UCSD-AML1 (cell line): ENCODE results near the gene NUCB2.
A peak's percentile ranks its signal among the peaks of the same experiment; 100 is the strongest.
"Not testable (repeated sequence)": the region's sequence is repeated elsewhere in the genome, so short reads cannot be mapped to it uniquely, and the experiment has no call there.

Experiments used
- DNase-seq: peaks from one replicate; lab custom pipeline; 2025; ENCODE audit not compliant: unreplicated experiment; lab: John Stamatoyannopoulos, UW

The NUCB2 gene

DNA sequence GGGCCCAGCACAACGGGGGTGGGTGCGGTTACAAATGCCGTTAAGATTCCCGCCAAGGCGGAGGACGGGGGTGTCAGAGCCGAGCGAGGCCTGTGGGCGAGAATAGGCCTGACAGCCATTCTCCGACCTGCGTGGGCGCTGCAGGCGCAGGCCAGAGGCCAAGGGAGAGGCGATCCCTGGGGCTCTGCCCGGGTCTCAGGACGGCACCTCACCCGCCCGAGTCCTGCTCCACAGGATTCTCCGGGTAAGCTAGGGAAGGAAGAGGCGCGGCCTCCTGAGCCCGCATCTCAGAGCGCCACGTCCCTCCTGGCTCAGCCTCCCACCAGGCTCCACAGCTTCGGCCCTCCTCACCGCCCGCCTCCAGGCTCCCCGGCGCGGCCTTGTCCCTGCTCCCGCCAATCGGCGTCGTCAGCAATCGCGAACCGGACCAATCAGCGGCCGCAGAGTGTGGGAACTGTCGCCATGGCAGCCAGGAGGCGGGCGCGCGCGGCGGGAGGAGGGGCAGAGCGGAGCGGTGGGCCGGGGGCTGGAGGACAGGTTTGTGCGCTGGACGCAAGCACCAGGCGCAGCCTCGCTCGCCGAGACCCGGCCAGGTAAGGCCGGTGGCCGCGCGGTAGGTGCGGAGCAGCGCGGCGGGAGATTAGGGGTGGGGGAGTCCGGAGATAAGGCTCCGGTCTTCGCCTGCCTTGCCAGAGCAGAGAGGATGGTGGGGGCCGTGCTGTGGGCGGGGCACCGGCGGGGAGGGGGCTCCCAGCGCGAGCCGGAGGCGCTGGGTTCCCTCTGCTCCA lies at the start of gene NUCB2:
Gene NUCB2 (plus strand): TSS at position 504 of the 788 bp plus-strand sequence. CDS start 18,585 bp downstream, outside the sequence.
- peak; percentile 97 for DNase-seq

GRCh38 chr11:17228186-17228925 lies 48.2 kb upstream of the NUCB2 start:
- not testable (repeated sequence) for DNase-seq

DNA sequence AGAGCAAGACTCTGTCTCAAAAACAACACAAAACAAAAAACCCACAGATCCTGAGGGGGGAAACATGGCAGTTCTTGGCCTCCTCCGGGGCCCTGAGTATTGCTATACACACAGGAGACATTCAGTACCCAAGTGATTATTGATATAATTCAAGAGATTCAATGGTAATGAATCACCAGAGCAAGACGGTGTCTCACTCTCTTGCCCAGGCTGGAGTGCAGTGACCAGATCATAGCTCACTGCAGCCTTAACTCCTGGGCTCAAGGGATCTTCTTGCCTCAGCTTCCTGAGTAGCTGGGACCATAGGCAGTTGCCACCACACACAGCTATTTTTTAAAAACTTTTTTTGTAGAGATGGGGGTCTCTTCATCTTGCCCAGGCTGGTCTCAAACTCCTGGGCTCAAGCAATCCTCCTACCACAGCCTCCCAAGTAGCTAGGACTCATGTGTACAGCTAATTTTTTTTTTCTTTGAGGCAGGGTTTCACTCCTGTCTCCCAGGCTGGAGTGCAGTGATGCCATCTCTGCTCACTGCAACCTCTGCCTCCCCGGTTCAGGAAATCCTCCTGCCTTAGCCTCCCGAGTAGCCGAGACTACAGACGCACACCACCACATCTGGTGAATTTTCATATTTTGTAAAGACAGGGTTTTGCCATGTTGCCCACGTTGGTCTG lies 46.9 kb upstream of the NUCB2 start:
- DNase-seq = no peak

DNA sequence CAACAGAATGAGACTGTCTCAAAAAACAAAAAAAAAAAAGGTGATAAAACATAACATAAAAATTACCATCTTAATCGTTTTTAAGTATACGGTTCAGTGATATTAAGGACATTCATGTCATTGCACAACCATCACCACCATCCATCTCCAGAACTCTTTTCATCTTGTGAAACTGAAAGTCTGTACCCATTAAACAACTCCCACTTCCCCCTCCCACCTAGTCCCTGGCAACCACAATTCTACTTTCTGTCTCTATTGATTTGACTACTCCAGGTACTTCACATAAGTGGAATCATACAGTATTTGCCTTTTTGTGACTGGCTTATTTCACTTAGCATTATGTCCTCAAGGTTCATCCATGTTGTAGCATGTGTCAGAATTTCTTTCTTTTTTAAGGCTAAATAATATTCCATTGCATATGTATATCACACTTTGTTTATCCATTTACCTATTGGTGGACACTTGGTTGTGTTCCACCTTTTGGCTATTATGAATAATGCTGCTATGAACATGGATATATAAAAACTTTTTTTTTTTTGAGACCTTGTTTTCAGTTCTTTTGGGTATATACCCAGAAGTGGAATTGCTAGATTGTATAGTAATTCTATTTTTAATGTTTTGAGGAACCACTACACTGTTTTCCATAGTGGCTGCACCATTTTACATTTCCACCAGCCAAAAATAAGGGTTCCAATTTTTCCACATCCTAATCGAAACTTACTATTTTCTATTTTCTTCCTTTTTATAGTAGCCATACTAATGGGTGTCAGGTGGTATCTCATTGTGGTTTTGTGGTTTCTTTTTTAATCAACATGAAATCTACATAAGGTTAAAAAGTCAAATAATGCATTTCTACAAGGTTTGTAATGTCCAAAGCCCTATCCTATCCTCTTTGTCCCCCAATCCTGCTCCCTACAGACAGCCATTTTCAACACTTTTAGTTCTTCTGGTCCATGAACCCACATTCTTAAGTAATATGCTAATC lies 45.4 kb upstream of the NUCB2 start:
- no peak for DNase-seq

GRCh38 chr11:17233101-17233500 lies 43.4 kb upstream of the NUCB2 start:
- DNase-seq = no peak

DNA sequence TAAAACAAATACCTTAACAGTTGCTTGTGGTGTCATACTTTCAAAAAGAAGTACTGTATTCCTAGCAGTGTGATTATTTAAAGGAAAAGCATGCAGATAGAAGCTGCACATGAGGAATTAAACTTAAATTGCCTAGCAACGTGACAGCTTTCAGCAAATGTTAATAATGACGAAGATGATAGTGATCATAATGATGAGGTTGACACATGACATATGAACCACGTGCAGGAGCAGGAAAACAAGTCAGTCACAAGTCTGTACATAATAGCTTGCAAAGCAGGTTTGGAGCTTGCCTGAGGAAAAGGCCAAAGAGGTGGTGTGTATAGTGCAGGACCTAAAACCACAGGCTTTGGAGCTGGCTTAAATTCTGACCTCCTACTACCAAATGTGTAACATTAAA lies 38.2 kb upstream of the NUCB2 start:
- DNase-seq = no peak

DNA sequence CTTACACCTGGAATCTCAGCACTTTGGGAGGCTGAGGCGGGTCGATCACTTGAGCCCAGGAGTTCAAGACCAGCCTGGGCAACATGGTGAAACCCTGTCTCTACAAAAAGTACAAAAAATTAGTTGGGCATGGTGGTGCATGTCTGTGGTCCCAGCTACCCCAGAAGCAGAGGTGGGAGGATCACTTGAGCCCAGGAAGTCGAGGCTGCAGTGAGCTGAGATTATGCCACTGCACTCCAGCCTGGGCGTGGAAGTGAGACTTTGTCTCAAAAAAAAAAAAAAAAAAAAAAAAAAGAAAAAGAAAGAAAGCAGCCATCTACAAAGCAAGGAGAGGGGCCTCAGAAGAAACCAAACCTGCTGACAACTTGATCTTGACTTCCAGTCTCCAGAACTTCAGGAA lies 36.6 kb upstream of the NUCB2 start:
- DNase-seq = not testable (repeated sequence)

DNA sequence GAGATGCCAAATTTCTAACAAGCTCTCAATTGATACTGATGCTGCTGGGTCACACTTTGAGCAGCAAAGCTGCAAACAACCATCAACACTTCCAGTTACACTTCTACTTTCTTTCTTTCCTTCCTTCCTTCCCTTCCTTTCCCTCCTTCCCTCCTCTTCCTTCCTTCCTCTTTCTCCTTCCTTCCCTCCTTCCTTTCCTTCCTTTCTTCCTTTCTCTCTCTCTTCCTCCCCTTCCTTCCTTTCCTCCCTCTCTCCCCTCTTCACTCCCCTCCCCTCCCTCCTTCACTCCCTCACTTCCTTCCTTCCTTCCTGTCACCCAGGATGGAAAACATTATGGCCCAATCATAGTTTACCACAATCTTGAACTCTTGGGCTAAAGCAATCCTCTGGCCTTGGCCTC lies 35.8 kb upstream of the NUCB2 start:
- DNase-seq = no peak

GRCh38 chr11:17242954-17243353 lies 33.6 kb upstream of the NUCB2 start:
- not testable (repeated sequence) for DNase-seq

DNA sequence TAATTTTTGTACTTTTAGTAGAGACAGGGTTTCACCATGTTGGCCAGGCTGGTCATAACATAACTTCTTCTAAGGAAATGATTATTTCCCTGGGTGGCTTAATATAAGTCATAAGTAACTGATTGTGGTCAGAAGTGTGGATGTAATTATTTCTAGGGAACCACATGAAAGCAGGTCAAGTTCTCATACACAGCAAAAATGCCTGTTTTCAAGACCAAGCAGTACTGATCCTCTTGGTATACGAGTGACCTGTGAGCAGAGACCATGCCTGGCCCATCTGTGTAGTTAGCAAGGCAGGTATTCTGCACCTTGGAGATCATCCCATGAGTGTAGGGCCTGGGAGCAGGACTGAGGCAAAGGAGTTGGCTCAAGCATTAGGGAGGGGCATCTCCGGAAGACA lies 32.5 kb upstream of the NUCB2 start:
- no peak for DNase-seq

DNA sequence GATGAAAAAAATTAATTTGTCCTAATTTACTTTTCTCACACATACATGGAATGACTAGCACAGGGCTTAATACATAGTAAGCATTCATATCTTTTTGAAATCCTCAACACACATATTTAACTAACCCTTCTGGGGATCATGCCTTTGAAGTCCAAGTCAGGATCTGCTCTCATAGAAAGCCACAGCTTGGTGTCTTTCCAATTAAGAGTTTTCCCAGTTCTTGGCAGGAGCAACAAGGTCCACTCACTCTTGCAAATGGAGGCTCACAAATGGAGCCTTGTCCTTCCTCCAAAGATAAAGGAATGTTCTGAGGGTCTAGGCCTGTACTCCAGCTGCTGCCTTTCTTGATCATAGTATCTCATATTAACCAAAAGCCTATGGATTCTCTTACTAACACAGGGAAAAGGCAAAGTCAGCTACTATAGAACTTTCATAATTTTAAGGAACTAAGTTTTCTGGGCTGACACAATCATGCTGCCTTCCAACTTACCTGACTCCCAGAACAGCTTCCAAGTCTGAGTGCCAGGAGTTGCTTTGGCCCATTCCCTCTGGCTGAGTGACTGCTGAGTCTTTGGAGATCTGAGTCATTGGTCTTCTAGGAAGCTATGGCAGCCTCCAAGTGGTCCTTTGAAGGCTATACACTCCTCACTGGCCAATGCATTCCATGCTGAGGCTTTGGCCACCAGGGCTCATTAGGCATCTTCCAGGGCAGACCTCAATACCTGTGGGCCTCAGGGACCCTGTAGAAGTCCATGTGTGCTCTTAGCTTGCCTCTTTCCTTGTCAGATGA lies 25.8 kb upstream of the NUCB2 start:
- no peak for DNase-seq

GRCh38 chr11:17252704-17253103 lies 23.8 kb upstream of the NUCB2 start:
- no peak for DNase-seq

GRCh38 chr11:17256512-17256911 lies 20.0 kb upstream of the NUCB2 start:
- no peak for DNase-seq

DNA sequence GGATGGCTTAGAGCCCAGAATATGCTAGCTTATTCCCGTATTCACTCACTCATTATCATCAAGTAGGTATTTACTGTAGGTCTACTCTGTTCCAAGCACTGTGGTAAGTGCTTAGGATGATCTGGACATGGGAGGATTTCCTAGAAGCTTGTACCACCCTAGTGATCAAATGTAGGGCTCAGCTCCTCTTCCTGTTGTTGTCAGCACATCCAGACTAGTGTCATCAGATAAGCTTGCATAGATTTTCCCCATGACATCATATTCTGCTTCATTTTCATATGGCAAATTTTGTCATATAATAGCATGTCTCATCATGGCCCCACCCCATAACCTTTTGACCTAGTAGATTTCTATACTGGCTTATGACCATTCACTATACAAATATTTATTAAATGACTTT lies 19.3 kb upstream of the NUCB2 start:
- DNase-seq = no peak

- DNase-seq = no peak
These were observed 17.9 kb upstream of the NUCB2 start for GRCh38 chr11:17258670-17259069.

- no peak for DNase-seq
These were observed 17.0 kb upstream of the NUCB2 start for GRCh38 chr11:17259519-17259918.

DNA sequence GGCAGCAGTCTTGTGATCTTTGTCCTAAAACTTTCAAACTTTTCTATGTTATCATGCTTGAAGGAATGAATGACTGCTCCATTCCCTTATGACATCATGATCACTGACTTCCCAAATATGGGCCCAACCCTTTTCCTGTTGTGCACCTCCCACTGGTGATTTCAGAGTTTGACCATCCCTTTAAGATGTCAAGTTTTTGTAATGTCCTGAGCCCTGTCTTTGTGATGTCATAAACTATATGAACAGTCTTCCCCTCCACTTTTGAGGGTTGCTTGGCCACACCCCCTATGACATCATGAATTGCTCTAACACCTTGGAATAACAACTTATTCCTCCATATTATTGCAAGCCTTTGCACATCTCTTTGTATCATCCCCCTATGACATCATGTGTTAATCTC lies 16.5 kb upstream of the NUCB2 start:
- DNase-seq = no peak

- no peak for DNase-seq
These were observed 12.8 kb upstream of the NUCB2 start for GRCh38 chr11:17263769-17264168.

- DNase-seq = no peak
These were observed 9.8 kb upstream of the NUCB2 start for GRCh38 chr11:17266781-17267180.

GRCh38 chr11:17267576-17267975 lies 9.0 kb upstream of the NUCB2 start:
- no peak for DNase-seq
